Measurements from ENCODE around the gene AKIP1. TPM values are rescaled to one million over a fixed set of nuclear protein-coding genes. Genes with fewer than 3 reads are reported as not detected.

The AKIP1 gene
- total RNA-seq, 2 donors from 2014 or later, result 21.0 to 27.8 TPM

GRCh38 chr11:8925711-8926110 lies 14.7 kb downstream of the AKIP1 start:
- TF ChIP-seq, protein P1, sequence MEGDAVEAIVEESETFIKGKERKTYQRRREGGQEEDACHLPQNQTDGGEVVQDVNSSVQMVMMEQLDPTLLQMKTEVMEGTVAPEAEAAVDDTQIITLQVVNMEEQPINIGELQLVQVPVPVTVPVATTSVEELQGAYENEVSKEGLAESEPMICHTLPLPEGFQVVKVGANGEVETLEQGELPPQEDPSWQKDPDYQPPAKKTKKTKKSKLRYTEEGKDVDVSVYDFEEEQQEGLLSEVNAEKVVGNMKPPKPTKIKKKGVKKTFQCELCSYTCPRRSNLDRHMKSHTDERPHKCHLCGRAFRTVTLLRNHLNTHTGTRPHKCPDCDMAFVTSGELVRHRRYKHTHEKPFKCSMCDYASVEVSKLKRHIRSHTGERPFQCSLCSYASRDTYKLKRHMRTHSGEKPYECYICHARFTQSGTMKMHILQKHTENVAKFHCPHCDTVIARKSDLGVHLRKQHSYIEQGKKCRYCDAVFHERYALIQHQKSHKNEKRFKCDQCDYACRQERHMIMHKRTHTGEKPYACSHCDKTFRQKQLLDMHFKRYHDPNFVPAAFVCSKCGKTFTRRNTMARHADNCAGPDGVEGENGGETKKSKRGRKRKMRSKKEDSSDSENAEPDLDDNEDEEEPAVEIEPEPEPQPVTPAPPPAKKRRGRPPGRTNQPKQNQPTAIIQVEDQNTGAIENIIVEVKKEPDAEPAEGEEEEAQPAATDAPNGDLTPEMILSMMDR (conservative IDR thresholded peaks at IDR 0.05), result no peak
- H3K27ac Mint-ChIP-seq, result no peak overlapping the region
- H3K4me3 Mint-ChIP-seq, result no peak overlapping the region
- H3K4me1 Mint-ChIP-seq, result no peaks in the 10 kb centered on the region
- no peak overlapping the region for H3K9ac ChIP-seq (ENCODE audit: extremely low read depth, low read length, poor library complexity, severe bottlenecking)
- peaks cover 2% of the 10 kb centered on the region for H3K27me3 Mint-ChIP-seq (ENCODE audit: insufficient read depth)
- H3K4me1 ChIP-seq (ENCODE audit: control insufficient read depth, insufficient read depth, low read length), result peaks cover 3% of the 10 kb centered on the region
- DNase-seq, result no peak
- no peak overlapping the region for H3K27ac ChIP-seq (ENCODE audit: low read depth, low read length)
- H3K36me3 ChIP-seq (ENCODE audit: control insufficient read depth, insufficient read depth, low read length), result peaks cover 27% of the 10 kb centered on the region
- peaks cover 21% of the 10 kb centered on the region for H3K36me3 Mint-ChIP-seq (ENCODE audit: low read depth)
- H3K9me3 Mint-ChIP-seq, result no peaks in the 10 kb centered on the region
- no peak overlapping the region for H3K4me3 ChIP-seq (ENCODE audit: low read length)
- 93 to 100% methylated on average over 4 to 5 of the region's 5 CpGs for WGBS, 2 experiments (ENCODE audit: insufficient coverage in 1 of 2, insufficient read length in 1 of 2)
- no peaks in the 10 kb centered on the region for H3K27me3 ChIP-seq (ENCODE audit: control insufficient read depth, insufficient read depth, low read length, poor library complexity, severe bottlenecking)
- no peaks in the 10 kb centered on the region for H3K9me3 ChIP-seq (ENCODE audit: control insufficient read depth, low read length)

DNA sequence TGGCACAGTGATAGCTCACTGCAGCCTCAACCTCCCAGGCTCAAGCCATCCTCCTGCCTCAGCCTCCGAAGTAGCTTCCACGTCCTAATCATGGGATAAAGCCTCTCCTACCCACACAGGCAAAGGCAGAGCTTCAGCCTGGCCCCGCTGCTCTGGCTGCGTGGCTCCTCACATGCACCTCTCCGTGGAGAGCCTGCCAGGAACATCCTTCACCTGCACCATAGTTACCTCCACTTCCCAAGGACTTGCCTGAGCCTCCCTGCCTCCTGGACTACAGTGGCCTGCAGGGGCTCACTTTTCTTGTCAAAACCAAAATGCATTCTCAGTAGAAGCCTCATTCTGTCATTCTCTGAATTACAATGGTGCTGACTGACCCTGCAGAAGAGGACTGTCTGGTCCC lies 15.2 kb downstream of the AKIP1 start:
- TF ChIP-seq, protein P1 (conservative IDR thresholded peaks at IDR 0.05), result no peak
- H3K27me3 Mint-ChIP-seq (ENCODE audit: insufficient read depth), result peaks cover 3% of the 10 kb centered on the region
- WGBS, 2 experiments (ENCODE audit: insufficient coverage in 1 of 2, insufficient read length in 1 of 2), result 93 to 98% methylated on average over 3 to 5 of the region's 5 CpGs
- H3K27me3 ChIP-seq (ENCODE audit: control insufficient read depth, insufficient read depth, low read length, poor library complexity, severe bottlenecking), result no peaks in the 10 kb centered on the region
- peaks cover 20% of the 10 kb centered on the region for H3K36me3 Mint-ChIP-seq (ENCODE audit: low read depth)
- no peak overlapping the region for H3K27ac Mint-ChIP-seq
- H3K4me3 Mint-ChIP-seq, result no peak overlapping the region
- peaks cover under 1% of the 10 kb centered on the region for H3K4me1 ChIP-seq (ENCODE audit: control insufficient read depth, insufficient read depth, low read length)
- H3K4me1 Mint-ChIP-seq, result no peaks in the 10 kb centered on the region
- H3K9me3 ChIP-seq (ENCODE audit: control insufficient read depth, low read length), result no peaks in the 10 kb centered on the region
- H3K9ac ChIP-seq (ENCODE audit: extremely low read depth, low read length, poor library complexity, severe bottlenecking), result no peak overlapping the region
- H3K4me3 ChIP-seq (ENCODE audit: low read length), result no peak overlapping the region
- no peak for DNase-seq
- no peak overlapping the region for H3K27ac ChIP-seq (ENCODE audit: low read depth, low read length)
- H3K9me3 Mint-ChIP-seq, result no peaks in the 10 kb centered on the region
- H3K36me3 ChIP-seq (ENCODE audit: control insufficient read depth, insufficient read depth, low read length), result peaks cover 21% of the 10 kb centered on the region

DNA sequence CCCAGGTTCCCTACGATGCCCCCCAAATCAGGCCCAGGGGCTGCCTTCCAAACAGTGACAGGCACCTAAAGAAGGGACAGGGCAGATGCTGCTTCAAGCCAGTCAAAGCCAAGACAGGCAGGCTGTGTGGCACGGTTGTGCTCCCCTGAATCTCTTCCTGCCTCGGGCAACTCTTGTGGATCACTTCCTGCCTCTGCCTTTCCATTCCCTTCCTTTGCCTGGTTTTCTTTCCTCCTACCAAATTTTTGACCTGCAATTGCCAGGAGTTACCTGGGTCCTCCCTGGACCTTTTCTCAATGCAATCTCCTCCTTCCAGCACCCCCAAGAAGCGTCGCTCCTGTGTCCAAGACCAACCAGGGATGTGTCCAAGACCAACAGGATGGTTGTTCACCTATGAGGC lies 16.2 kb downstream of the AKIP1 start:
- Histone ChIP-seq H3K4me3 (ENCODE audit: low read length) (no peak overlapping the region), H3K27me3 (ENCODE audit: control insufficient read depth, insufficient read depth, low read length, poor library complexity, severe bottlenecking) (no peaks in the 10 kb centered on the region), H3K36me3 (ENCODE audit: control insufficient read depth, insufficient read depth, low read length) (peaks cover 11% of the 10 kb centered on the region), H3K9ac (ENCODE audit: extremely low read depth, low read length, poor library complexity, severe bottlenecking) (no peak overlapping the region), H3K4me1 (ENCODE audit: control insufficient read depth, insufficient read depth, low read length) (no peaks in the 10 kb centered on the region), H3K9me3 (ENCODE audit: control insufficient read depth, low read length) (no peaks in the 10 kb centered on the region), H3K27ac (ENCODE audit: low read depth, low read length) (no peak overlapping the region)
- 93 to 95% methylated on average over 4 to 5 of the region's 5 CpGs for WGBS, 2 experiments (ENCODE audit: insufficient coverage in 1 of 2, insufficient read length in 1 of 2)
- Mint-ChIP-seq H3K9me3 (no peaks in the 10 kb centered on the region), H3K4me3 (no peak overlapping the region), H3K36me3 (ENCODE audit: low read depth) (peaks cover 10% of the 10 kb centered on the region), H3K27ac (no peak overlapping the region), H3K4me1 (no peaks in the 10 kb centered on the region), H3K27me3 (ENCODE audit: insufficient read depth) (peaks cover 6% of the 10 kb centered on the region)
- TF ChIP-seq, protein P1 (conservative IDR thresholded peaks at IDR 0.05), result no peak
- no peak for DNase-seq

Data from endodermal cell (in vitro differentiated cells).